ENCODE measurements around the gene CCNQ.

CCNQ gene

DNA sequence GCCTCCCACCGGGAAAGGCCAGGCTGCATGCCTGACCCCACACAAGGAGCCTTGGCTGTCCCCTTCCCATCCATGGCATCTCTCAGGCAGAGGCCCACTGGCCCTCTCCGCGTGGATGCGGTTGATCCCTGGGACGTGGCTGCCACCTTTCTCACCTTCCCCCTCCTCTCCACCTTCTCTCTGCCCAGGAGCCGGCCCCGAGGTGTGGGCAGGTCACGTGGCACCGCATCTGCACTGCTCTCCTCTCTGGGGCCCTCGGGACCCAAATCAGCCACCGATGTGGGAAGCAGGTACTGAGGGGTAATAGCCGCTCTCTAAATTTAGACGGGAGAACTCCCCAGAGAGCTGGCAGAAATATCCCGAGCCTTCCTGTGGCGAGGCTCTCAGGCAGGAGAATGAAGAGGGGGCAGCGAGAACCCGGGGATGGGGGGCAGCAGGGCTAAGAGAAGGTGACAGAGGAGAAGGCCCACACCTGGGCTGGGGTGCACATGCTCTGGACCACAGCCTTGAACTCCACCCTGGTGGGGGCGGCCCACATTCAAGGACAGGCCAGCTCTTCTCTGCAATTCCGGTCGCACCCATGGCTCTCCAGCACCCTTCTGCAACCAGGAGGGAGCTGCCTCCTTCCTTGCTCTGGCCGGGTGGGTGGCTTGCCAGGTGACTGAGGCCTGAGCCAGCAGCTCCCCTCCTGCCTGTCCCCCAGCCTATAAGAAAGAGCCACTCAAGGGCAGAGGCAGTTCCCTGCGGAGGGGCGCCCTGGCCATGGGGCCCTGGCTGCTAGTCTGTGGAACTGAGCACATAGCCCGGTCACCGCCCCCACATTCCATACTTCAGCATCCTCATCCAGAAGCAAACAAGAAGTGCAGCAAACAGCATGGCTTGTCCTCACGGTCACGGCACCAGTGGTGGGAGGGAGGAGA is 38.4 kb upstream of the CCNQ start:
- TF ChIP-seq ZNF565 (CRISPR knock-in tag; conservative IDR thresholded peaks at IDR 0.05; ENCODE audit: low read depth), result no peak
- no peak for TF ChIP-seq RARB (CRISPR knock-in tag; IDR thresholded peaks at IDR 0.05)
- no peak for TF ChIP-seq GLIS3 (CRISPR knock-in tag; IDR thresholded peaks at IDR 0.05)
- TF ChIP-seq ZNF70 (CRISPR knock-in tag; IDR thresholded peaks at IDR 0.05), result no peak
- no peak for TF ChIP-seq TOX (CRISPR knock-in tag; IDR thresholded peaks at IDR 0.05; ENCODE audit: borderline replicate concordance)
- TF ChIP-seq, protein P1, sequence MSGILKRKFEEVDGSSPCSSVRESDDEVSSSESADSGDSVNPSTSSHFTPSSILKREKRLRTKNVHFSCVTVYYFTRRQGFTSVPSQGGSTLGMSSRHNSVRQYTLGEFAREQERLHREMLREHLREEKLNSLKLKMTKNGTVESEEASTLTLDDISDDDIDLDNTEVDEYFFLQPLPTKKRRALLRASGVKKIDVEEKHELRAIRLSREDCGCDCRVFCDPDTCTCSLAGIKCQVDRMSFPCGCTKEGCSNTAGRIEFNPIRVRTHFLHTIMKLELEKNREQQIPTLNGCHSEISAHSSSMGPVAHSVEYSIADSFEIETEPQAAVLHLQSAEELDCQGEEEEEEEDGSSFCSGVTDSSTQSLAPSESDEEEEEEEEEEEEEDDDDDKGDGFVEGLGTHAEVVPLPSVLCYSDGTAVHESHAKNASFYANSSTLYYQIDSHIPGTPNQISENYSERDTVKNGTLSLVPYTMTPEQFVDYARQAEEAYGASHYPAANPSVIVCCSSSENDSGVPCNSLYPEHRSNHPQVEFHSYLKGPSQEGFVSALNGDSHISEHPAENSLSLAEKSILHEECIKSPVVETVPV (CRISPR knock-in tag; IDR thresholded peaks at IDR 0.05), result no peak
- no peak for TF ChIP-seq TCF4 (CRISPR knock-in tag; IDR thresholded peaks at IDR 0.05; ENCODE audit: borderline replicate concordance)
- TF ChIP-seq CSDC2 (CRISPR knock-in tag; IDR thresholded peaks at IDR 0.05), result no peak
- TF ChIP-seq, protein P2, sequence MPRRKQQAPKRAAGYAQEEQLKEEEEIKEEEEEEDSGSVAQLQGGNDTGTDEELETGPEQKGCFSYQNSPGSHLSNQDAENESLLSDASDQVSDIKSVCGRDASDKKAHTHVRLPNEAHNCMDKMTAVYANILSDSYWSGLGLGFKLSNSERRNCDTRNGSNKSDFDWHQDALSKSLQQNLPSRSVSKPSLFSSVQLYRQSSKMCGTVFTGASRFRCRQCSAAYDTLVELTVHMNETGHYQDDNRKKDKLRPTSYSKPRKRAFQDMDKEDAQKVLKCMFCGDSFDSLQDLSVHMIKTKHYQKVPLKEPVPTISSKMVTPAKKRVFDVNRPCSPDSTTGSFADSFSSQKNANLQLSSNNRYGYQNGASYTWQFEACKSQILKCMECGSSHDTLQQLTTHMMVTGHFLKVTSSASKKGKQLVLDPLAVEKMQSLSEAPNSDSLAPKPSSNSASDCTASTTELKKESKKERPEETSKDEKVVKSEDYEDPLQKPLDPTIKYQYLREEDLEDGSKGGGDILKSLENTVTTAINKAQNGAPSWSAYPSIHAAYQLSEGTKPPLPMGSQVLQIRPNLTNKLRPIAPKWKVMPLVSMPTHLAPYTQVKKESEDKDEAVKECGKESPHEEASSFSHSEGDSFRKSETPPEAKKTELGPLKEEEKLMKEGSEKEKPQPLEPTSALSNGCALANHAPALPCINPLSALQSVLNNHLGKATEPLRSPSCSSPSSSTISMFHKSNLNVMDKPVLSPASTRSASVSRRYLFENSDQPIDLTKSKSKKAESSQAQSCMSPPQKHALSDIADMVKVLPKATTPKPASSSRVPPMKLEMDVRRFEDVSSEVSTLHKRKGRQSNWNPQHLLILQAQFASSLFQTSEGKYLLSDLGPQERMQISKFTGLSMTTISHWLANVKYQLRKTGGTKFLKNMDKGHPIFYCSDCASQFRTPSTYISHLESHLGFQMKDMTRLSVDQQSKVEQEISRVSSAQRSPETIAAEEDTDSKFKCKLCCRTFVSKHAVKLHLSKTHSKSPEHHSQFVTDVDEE (CRISPR knock-in tag; IDR thresholded peaks at IDR 0.05), result no peak
- no peak for ATAC-seq

DNA sequence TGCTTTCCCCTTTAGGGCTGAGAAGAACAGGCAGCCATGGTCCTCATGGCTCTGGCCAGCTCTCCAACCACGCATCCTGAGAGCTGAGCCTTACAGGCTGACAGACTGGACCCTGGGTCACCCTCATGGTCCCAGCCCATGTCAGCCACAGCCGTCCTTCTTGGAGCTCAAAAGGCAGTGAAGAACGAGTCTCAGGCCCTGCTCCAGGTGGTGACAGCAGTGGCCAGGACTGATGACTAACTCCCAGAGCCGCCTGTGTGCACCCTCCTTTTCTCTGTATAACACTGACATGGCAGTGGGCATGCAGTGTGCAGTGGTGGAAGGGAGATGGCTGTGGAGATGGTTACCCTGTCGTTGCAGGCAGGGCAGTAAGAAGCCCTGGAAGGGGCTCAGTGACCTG is 37.8 kb upstream of the CCNQ start:
- ATAC-seq, result no peak
- TF ChIP-seq, protein P3, sequence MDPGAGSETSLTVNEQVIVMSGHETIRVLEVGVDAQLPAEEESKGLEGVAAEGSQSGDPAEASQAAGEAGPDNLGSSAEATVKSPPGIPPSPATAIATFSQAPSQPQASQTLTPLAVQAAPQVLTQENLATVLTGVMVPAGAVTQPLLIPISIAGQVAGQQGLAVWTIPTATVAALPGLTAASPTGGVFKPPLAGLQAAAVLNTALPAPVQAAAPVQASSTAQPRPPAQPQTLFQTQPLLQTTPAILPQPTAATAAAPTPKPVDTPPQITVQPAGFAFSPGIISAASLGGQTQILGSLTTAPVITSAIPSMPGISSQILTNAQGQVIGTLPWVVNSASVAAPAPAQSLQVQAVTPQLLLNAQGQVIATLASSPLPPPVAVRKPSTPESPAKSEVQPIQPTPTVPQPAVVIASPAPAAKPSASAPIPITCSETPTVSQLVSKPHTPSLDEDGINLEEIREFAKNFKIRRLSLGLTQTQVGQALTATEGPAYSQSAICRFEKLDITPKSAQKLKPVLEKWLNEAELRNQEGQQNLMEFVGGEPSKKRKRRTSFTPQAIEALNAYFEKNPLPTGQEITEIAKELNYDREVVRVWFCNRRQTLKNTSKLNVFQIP (CRISPR knock-in tag; IDR thresholded peaks at IDR 0.05; ENCODE audit: borderline replicate concordance, low read depth), result no peak
- TF ChIP-seq ARNTL (CRISPR knock-in tag; IDR thresholded peaks at IDR 0.05; ENCODE audit: borderline replicate concordance, low read depth) (no peak), ZNF70 (CRISPR knock-in tag; IDR thresholded peaks at IDR 0.05) (no peak), PPARA (CRISPR knock-in tag; IDR thresholded peaks at IDR 0.05; ENCODE audit: borderline replicate concordance) (no peak), BACH2 (CRISPR knock-in tag; IDR thresholded peaks at IDR 0.05; ENCODE audit: borderline replicate concordance) (no peak), ZFP3 (CRISPR knock-in tag; IDR thresholded peaks at IDR 0.05) (no peak), TCF4 (CRISPR knock-in tag; IDR thresholded peaks at IDR 0.05; ENCODE audit: borderline replicate concordance) (no peak), ZFP30 (CRISPR knock-in tag; IDR thresholded peaks at IDR 0.05) (no peak), OSR1 (CRISPR knock-in tag; IDR thresholded peaks at IDR 0.05) (no peak), ZNF565 (CRISPR knock-in tag; conservative IDR thresholded peaks at IDR 0.05; ENCODE audit: low read depth) (no peak), ZC3H10 (CRISPR knock-in tag; IDR thresholded peaks at IDR 0.05) (no peak), RARB (CRISPR knock-in tag; IDR thresholded peaks at IDR 0.05) (no peak), CSDC2 (CRISPR knock-in tag; IDR thresholded peaks at IDR 0.05) (no peak), GLIS3 (CRISPR knock-in tag; IDR thresholded peaks at IDR 0.05) (no peak), ZNF8 (CRISPR knock-in tag; IDR thresholded peaks at IDR 0.05) (no peak)
- TF ChIP-seq, protein P4, sequence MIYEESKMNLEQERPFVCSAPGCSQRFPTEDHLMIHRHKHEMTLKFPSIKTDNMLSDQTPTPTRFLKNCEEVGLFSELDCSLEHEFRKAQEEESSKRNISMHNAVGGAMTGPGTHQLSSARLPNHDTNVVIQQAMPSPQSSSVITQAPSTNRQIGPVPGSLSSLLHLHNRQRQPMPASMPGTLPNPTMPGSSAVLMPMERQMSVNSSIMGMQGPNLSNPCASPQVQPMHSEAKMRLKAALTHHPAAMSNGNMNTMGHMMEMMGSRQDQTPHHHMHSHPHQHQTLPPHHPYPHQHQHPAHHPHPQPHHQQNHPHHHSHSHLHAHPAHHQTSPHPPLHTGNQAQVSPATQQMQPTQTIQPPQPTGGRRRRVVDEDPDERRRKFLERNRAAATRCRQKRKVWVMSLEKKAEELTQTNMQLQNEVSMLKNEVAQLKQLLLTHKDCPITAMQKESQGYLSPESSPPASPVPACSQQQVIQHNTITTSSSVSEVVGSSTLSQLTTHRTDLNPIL (CRISPR knock-in tag; IDR thresholded peaks at IDR 0.05; ENCODE audit: low read depth), result no peak
- TF ChIP-seq, protein P5, sequence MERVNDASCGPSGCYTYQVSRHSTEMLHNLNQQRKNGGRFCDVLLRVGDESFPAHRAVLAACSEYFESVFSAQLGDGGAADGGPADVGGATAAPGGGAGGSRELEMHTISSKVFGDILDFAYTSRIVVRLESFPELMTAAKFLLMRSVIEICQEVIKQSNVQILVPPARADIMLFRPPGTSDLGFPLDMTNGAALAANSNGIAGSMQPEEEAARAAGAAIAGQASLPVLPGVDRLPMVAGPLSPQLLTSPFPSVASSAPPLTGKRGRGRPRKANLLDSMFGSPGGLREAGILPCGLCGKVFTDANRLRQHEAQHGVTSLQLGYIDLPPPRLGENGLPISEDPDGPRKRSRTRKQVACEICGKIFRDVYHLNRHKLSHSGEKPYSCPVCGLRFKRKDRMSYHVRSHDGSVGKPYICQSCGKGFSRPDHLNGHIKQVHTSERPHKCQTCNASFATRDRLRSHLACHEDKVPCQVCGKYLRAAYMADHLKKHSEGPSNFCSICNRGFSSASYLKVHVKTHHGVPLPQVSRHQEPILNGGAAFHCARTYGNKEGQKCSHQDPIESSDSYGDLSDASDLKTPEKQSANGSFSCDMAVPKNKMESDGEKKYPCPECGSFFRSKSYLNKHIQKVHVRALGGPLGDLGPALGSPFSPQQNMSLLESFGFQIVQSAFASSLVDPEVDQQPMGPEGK (CRISPR knock-in tag; IDR thresholded peaks at IDR 0.05; ENCODE audit: borderline replicate concordance), result no peak
- TF ChIP-seq, protein P1 (CRISPR knock-in tag; IDR thresholded peaks at IDR 0.05), result no peak
- TF ChIP-seq, protein P2 (CRISPR knock-in tag; IDR thresholded peaks at IDR 0.05), result no peak
